MM.1S (cell line): ENCODE measurements around the gene MPZL2.

Experiments used
- EZH2 ChIP-seq: fragments of 300-600 bp; sonication (generic); optimal IDR thresholded peaks from 2 replicates; pipeline ENCODE3; 2017; ENCODE audit warnings: low read depth, mild to moderate bottlenecking, antibody characterized with exemption, low read length, mixed read lengths
- EZH2phosphoT487 ChIP-seq: fragments of 300-600 bp; sonication (generic); IDR thresholded peaks from 2 replicates; pipeline ENCODE4 v1.6.1; 2018; ENCODE audit warnings: antibody characterized with exemption, low read length
- TF ChIP-seq, protein P1 (sequence below): fragments of 300-600 bp; sonication (generic); IDR thresholded peaks from 2 replicates; pipeline ENCODE4 v1.5.1; 2016; ENCODE audit warnings: antibody characterized with exemption, low read length, mixed read lengths

DNA sequence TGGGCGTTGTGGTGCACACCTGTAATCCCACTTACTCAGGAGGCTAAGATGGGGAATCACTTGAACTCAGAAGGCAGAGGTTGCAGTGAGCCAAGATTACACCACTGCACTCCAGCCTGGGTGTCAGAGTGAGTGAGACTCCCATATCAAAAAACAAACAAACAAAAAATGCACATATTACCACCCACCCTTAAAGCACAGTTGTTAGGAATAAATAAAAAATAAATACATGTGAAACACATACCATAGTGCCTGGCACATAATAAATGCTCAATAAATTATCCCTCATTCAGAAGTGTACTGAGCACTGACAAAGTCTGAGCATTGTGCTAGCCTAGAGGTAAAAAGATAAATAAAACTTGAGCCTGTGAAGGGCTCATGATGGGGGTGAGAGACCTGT lies 30.2 kb downstream of the MPZL2 start:
- TF ChIP-seq, protein P1, sequence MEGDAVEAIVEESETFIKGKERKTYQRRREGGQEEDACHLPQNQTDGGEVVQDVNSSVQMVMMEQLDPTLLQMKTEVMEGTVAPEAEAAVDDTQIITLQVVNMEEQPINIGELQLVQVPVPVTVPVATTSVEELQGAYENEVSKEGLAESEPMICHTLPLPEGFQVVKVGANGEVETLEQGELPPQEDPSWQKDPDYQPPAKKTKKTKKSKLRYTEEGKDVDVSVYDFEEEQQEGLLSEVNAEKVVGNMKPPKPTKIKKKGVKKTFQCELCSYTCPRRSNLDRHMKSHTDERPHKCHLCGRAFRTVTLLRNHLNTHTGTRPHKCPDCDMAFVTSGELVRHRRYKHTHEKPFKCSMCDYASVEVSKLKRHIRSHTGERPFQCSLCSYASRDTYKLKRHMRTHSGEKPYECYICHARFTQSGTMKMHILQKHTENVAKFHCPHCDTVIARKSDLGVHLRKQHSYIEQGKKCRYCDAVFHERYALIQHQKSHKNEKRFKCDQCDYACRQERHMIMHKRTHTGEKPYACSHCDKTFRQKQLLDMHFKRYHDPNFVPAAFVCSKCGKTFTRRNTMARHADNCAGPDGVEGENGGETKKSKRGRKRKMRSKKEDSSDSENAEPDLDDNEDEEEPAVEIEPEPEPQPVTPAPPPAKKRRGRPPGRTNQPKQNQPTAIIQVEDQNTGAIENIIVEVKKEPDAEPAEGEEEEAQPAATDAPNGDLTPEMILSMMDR = no peak
- no peak for TF ChIP-seq EZH2
- no peak for TF ChIP-seq EZH2phosphoT487
